Vagina (tissue), 2 donors: ENCODE measurements around the gene SLC5A12.

ENCODE experiments used
- POLR2AphosphoS5 ChIP-seq, 2 donors: sonication (generic); formaldehyde crosslinking; IDR thresholded peaks; one replicate each; pipeline ENCODE4 v1.9.0; 2017; ENCODE audit warnings: antibody characterized with exemption in 2 of 2, mild to moderate bottlenecking in 2 of 2, low read depth in 1 of 2; ENCODE audit not compliant: insufficient read depth in 1 of 2
- TF ChIP-seq, protein P1 (sequence below), 3 experiments: fragments of 450-650 bp in 2 of 3; fragments of 200-600 bp in 1 of 3; sonication (generic) in 1 of 3; IDR thresholded peaks; one replicate each; pipeline ENCODE4 v1.5.1; 2017 to 2019; ENCODE audit warnings: antibody characterized with exemption in 3 of 3, mild to moderate bottlenecking in 2 of 3, moderate library complexity in 2 of 3

DNA sequence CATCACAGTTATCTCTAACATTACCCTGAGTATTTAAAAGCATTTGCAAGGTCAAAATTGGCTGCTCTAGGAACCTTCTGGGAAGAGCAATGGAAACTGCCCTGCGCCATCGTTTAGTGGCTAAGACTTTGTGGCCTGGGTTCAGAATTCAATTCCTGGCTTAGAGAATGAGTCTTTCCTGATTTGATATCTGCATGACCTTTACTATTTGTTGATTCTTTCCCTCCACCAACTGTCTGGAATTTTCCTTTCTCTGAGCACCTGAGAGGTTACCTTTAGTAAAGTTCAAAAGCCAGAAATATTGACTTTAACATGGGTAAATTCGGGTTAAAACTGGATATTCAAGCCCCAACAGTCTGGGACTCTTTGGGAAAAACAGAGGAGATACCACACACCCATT, 43.0 kb upstream of the SLC5A12 start:
- TF ChIP-seq, protein P1, sequence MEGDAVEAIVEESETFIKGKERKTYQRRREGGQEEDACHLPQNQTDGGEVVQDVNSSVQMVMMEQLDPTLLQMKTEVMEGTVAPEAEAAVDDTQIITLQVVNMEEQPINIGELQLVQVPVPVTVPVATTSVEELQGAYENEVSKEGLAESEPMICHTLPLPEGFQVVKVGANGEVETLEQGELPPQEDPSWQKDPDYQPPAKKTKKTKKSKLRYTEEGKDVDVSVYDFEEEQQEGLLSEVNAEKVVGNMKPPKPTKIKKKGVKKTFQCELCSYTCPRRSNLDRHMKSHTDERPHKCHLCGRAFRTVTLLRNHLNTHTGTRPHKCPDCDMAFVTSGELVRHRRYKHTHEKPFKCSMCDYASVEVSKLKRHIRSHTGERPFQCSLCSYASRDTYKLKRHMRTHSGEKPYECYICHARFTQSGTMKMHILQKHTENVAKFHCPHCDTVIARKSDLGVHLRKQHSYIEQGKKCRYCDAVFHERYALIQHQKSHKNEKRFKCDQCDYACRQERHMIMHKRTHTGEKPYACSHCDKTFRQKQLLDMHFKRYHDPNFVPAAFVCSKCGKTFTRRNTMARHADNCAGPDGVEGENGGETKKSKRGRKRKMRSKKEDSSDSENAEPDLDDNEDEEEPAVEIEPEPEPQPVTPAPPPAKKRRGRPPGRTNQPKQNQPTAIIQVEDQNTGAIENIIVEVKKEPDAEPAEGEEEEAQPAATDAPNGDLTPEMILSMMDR (IDR thresholded peaks at IDR 0.05), result no peak
- TF ChIP-seq POLR2AphosphoS5 (IDR thresholded peaks at IDR 0.05; ENCODE audit: insufficient read depth in 1 of 2, low read depth in 1 of 2), result no peak
